GM19193 (cell line): Measurements from ENCODE around the gene SOX30.

Source experiments
- POLR2A ChIP-seq: IDR thresholded peaks from 4 replicates; pipeline ENCODE4 v1.6.1; 2011; ENCODE audit not compliant: insufficient read depth, insufficient read length; ENCODE audit errors: extremely low read depth

Gene SOX30

GRCh38 chr5:157616785-157617184 is 35.5 kb downstream of the SOX30 start:
- no peak for TF ChIP-seq POLR2A

GRCh38 chr5:157613385-157614245 is 38.6 kb downstream of the SOX30 start:
- no peak for TF ChIP-seq POLR2A

- no peak for TF ChIP-seq POLR2A
Observed at GRCh38 chr5:157612581-157612980, 39.7 kb downstream of the SOX30 start.

GRCh38 chr5:157611571-157612476 is 40.4 kb downstream of the SOX30 start:
- no peak for TF ChIP-seq POLR2A

- TF ChIP-seq POLR2A = no peak
Observed at GRCh38 chr5:157610990-157611389, 41.2 kb downstream of the SOX30 start.

- TF ChIP-seq POLR2A = no peak
Observed at GRCh38 chr5:157608972-157609565, 43.2 kb downstream of the SOX30 start.

GRCh38 chr5:157607371-157608161 is 44.7 kb downstream of the SOX30 start:
- no peak for TF ChIP-seq POLR2A

- no peak for TF ChIP-seq POLR2A
Observed at GRCh38 chr5:157606046-157606445, 46.2 kb downstream of the SOX30 start.

- TF ChIP-seq POLR2A = no peak
Observed at GRCh38 chr5:157603333-157604190, 48.7 kb downstream of the SOX30 start.

GRCh38 chr5:157602505-157602904 is 49.7 kb downstream of the SOX30 start:
- TF ChIP-seq POLR2A = no peak

GRCh38 chr5:157600252-157600651 is 52.0 kb downstream of the SOX30 start:
- no peak for TF ChIP-seq POLR2A

GRCh38 chr5:157599565-157599964 is 52.7 kb downstream of the SOX30 start:
- no peak for TF ChIP-seq POLR2A

GRCh38 chr5:157598350-157598936 is 53.8 kb downstream of the SOX30 start:
- TF ChIP-seq POLR2A = no peak
